HG02981 (cell line): ENCODE measurements around the gene KCNJ5.

Source experiments
- ATAC-seq: cut with Tn5 transposase; IDR thresholded peaks from one replicate; pipeline ENCODE4 v1.9.1; 2021; ENCODE audit warnings: mild to moderate bottlenecking, moderate library complexity; ENCODE audit not compliant: unreplicated experiment

The KCNJ5 gene

GRCh38 chr11:128927683-128928336 is 36.7 kb downstream of the KCNJ5 start:
- no peak for ATAC-seq

- ATAC-seq, result peak; percentile 96
Measured at GRCh38 chr11:128928400-128928799, 37.2 kb downstream of the KCNJ5 start.

GRCh38 chr11:128929468-128929867 is 38.3 kb downstream of the KCNJ5 start:
- no peak for ATAC-seq

GRCh38 chr11:128929991-128930390 is 38.8 kb downstream of the KCNJ5 start:
- ATAC-seq, result no peak

- ATAC-seq, result no peak
Measured at GRCh38 chr11:128931066-128931465, 39.9 kb downstream of the KCNJ5 start.

GRCh38 chr11:128931668-128932067 is 40.5 kb downstream of the KCNJ5 start:
- no peak for ATAC-seq

GRCh38 chr11:128933481-128934178 is 42.5 kb downstream of the KCNJ5 start:
- ATAC-seq, result no peak

GRCh38 chr11:128934351-128934750 is 43.2 kb downstream of the KCNJ5 start:
- no peak for ATAC-seq

- ATAC-seq, result no peak
Measured at GRCh38 chr11:128934926-128935325, 43.8 kb downstream of the KCNJ5 start.

- ATAC-seq, result no peak
Measured at GRCh38 chr11:128936606-128937251, 45.6 kb downstream of the KCNJ5 start.

- ATAC-seq, result no peak
Measured at GRCh38 chr11:128937480-128937879, 46.3 kb downstream of the KCNJ5 start.

- ATAC-seq, result no peak
Measured at GRCh38 chr11:128938156-128938885, 47.2 kb downstream of the KCNJ5 start.

GRCh38 chr11:128939591-128939990 is 48.4 kb downstream of the KCNJ5 start:
- no peak for ATAC-seq

GRCh38 chr11:128940156-128940555 is 49.0 kb downstream of the KCNJ5 start:
- ATAC-seq, result no peak

- ATAC-seq, result no peak
Measured at GRCh38 chr11:128940603-128941002, 49.4 kb downstream of the KCNJ5 start.

- ATAC-seq, result no peak
Measured at GRCh38 chr11:128941110-128941509, 50.0 kb downstream of the KCNJ5 start.

GRCh38 chr11:128941573-128942271 is 50.6 kb downstream of the KCNJ5 start:
- ATAC-seq, result no peak

GRCh38 chr11:128942272-128942612 is 51.1 kb downstream of the KCNJ5 start:
- ATAC-seq, result no peak

GRCh38 chr11:128942817-128943427 is 51.8 kb downstream of the KCNJ5 start, which contains the start of gene TP53AIP1:
TSS of gene TP53AIP1 (minus strand) at chr11:128942871. CDS start at chr11:128937818, 5,053 bp downstream.
- ATAC-seq, result no peak

- ATAC-seq, result no peak
Measured at GRCh38 chr11:128943428-128943976, 52.3 kb downstream of the KCNJ5 start.
